GM18526 (cell line): ENCODE measurements around the gene SPCS3.
A peak's percentile ranks its signal among the peaks of the same experiment; 100 is the strongest.

Experiments
- POLR2A ChIP-seq: IDR thresholded peaks from 3 replicates; pipeline ENCODE4 v1.6.1; 2011; ENCODE audit not compliant: insufficient read length; ENCODE audit errors: extremely low read depth

The SPCS3 gene

DNA sequence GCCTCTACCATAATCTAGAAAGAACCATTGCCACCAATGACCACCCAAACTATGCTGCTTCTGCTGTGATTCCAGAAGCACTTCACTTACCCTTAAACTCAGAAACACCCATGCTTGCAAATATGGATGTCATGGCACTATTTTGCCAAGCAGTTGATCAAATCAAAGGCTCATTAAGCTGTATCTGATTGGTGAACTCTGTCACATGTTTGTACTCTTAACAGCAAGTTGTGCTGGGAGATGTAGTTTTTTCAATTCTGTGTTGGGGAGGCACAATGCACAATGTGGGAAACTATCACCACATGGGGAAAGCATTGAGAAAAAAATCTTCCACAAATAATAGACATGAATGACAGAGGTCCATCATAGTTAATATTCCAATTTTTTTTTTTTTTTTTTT, 19.2 kb upstream of the SPCS3 start:
- TF ChIP-seq POLR2A: no peak

- no peak for TF ChIP-seq POLR2A
These were observed 17.2 kb upstream of the SPCS3 start for GRCh38 chr4:176302283-176303275.

GRCh38 chr4:176303938-176304337, 15.8 kb upstream of the SPCS3 start:
- no peak for TF ChIP-seq POLR2A

DNA sequence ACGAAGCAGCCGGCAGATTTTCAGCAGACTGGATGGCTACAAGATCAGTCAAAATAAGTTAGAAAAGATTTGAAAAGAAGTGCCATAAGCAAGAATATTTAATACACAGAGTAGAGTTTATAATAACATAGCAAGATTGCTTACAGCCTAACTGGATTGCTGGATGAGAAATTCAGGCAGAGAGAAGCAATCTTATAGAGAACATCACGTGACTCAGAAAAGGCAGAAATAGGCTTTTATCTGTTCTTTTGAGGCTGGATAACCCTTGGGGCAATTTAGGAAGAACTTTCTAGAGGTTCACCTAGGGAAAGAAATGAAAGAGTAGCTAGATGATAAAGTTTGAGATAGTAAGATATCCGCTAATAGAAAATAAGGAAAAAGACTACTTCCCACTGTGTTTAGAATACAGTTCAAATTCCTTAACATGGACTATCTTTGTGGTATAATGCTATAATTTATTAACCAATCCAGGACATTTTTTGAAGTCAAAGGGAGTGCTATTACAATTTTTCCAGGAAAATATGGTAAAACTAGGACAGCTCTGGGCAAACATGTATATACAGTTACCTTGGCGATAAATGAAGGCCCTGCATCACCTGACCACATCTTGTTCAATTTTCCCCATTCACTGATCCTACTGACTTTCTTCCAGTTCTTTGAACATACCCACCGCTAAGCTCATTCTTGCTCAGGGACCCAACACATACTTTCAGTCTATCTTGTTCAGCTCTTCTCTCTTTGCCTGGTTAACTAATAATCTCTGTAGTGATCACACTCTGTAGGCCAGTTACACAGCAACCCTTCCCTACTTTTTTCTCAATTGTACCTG, 12.7 kb upstream of the SPCS3 start:
- no peak for TF ChIP-seq POLR2A

- no peak for TF ChIP-seq POLR2A
These were observed 12.2 kb upstream of the SPCS3 start for GRCh38 chr4:176307666-176307930.

DNA sequence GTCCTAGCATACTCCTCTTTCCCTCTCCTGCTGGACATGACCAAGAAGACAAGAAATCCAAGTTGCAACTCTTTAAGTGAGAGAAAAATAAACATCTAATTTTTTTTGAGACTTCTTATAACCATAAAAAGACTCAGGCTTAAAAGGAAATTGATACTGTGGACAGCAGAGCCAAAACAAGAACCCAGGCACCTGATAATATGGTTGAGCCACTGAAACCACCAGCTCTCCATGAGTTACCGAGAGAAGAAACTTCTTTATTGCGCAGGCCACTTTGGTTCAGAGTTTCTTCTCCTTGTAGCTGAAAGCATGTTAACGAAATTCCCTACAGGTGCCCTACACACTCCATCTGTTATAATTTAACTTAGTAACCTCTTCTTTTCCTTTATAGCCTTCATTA, 11.3 kb upstream of the SPCS3 start:
- TF ChIP-seq POLR2A: no peak

DNA sequence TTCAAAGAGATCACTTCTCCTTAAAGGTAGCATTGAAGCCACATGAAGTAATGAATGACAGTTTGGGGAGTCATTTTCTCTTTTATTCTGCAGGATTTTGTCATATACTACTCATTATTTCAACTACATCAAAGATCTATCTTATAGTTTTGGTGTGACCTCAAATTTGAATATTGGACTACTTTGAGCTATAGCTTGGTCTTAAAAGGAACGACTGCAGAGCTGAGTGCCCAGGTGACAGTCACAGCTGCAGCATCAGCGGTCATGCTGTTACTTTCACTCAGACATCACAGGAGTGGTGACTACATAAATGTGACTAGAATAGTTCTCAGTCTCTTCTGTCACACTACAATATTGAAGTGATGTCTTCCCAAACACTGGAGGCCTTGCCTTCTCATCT, 10.7 kb upstream of the SPCS3 start:
- TF ChIP-seq POLR2A: no peak

DNA sequence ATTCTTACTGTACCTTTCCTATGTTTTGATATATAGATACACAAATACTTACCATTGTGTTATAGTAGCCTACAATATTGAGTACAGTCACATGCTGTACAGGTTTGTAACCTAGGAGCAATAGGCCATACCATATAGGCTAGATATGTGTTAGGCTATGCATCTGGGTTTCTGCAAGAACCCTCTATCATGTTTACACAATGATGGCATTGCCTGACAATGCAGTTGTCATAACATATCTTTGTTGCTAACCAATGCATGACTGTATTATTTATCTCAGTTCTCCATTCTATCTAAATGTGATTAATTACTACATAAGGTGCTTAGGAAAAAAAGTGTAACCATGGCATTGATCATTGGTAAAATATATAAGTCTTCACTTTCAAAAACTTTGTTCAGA, 10.0 kb upstream of the SPCS3 start:
- no peak for TF ChIP-seq POLR2A

- TF ChIP-seq POLR2A: no peak
These were observed 6.0 kb upstream of the SPCS3 start for GRCh38 chr4:176313596-176314336.

GRCh38 chr4:176319151-176319703, 539 bp upstream of the SPCS3 start:
- TF ChIP-seq POLR2A: no peak

GRCh38 chr4:176320340-176320975, 692 bp downstream of the SPCS3 start:
- peak; percentile 55 for TF ChIP-seq POLR2A

DNA sequence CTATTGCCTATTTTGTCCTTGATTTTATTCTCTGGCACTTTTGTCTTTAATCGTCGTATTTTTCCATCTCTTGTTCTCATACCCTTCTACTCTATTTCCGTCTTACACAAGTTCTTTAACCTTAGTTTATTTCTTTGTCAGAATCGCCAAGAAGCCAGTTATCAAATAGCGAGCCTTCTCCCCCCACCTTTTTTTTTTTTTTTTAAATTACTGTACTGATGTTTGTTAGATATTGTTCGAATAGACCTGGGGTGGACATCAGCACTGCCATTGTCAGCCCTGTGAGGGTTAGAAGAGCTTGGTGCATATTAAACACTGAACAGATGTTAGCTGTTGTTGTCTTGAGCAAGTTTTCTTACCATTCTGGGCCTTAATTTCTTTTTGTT, 1.2 kb downstream of the SPCS3 start:
- TF ChIP-seq POLR2A: no peak

DNA sequence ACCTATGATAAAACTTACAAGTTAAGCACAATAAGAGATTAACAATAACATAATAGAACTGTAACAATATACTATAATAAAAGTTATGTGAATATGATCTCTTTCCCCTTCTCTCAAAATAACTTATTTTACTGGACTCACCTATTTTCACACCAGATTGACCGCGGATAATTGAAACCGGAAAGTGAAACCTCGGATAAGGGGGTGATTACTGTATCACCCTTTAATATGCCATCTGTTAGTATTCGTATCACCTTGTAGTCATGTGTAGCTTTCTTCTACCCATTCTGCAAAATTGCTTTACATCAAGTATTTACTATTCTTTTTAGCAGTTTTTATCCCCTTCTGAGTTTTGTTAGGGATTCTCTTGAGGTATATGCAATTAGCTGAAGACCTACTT, 1.8 kb downstream of the SPCS3 start:
- no peak for TF ChIP-seq POLR2A

DNA sequence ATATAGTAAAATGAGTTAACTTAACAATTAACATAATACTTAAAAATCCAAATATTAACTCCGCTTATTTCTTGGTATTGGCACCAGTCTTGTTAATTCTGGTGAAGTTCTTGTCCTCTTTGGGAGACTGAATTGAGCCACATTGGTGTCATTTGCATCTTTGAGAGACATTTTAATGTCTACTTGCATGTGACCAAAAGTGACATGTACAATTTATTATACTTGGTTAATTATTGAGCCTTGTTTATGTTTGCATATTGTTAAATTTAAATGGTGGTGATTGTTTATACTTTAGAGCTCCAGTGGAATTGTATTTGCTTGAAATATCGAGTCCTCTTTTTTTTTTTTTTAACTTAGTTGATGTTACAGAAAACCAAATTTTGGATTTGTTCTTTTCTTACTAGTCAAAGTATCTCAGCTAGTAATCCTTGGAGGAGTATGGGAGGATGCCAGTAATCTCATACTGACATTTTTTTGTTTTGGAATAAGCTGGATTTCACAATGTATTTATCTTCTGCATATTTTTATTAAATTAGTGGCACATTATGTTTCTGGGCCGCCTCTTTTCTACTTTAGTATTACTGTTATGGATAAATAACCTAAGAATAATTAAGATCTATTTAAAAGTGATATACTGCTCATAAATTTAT, 3.9 kb downstream of the SPCS3 start:
- TF ChIP-seq POLR2A: no peak
